Measurements from ENCODE around the gene PTPRH. TPM values are rescaled to one million over a fixed set of nuclear protein-coding genes. Genes with fewer than 3 reads are reported as not detected.

PTPRH gene
- total RNA-seq (2022; extraction: Qiagen RNA extraction; ENCODE audit: low read depth), result 3.7 to 5.2 TPM (median 4.3 TPM) in 5 replicates

GRCh38 chr19:55208880-55209692 lies at the start of gene PTPRH:
TSS of gene PTPRH (minus strand) at chr19:55209501. CDS start at chr19:55209433, 68 bp downstream.

GRCh38 chr19:55228403-55229031 lies 19.2 kb upstream of the PTPRH start, which contains the start of gene TMEM86B:
TSS of gene TMEM86B (minus strand) at chr19:55228763. CDS start at chr19:55228741, 22 bp downstream.

GRCh38 chr19:55179606-55180484 lies 29.5 kb downstream of the PTPRH start, which contains the start of gene SYT5:
TSS of gene SYT5 (minus strand) at chr19:55180289. CDS start at chr19:55179041, 1,248 bp downstream.

GRCh38 chr19:55166530-55167268 lies 42.6 kb downstream of the PTPRH start, which contains the start of gene DNAAF3:
TSS of gene DNAAF3 (minus strand) at chr19:55166613. CDS start at chr19:55166413, 200 bp downstream.

GRCh38 chr19:55157064-55157908 lies 52.0 kb downstream of the PTPRH start, which contains the start of gene TNNI3:
TSS of gene TNNI3 (minus strand) at chr19:55157732. CDS start at chr19:55157589, 143 bp downstream.

GRCh38 chr19:55149078-55150003 lies 60.0 kb downstream of the PTPRH start, which contains the start of gene TNNT1:
TSS of gene TNNT1 (minus strand) at chr19:55149206. CDS start at chr19:55147157, 2,049 bp downstream.

Other genes starting within 250 kb of the PTPRH start
- gene NLRP2, start 243.1 kb downstream of the PTPRH start, total RNA-seq (2022; extraction: Qiagen RNA extraction; ENCODE audit: low read depth), result 24.0 to 26.8 TPM (median 25.2 TPM) in 5 replicates
- 0.07 to 0.22 TPM (median 0.10 TPM) in 5 replicates for gene GP6, start 171.2 kb downstream of the PTPRH start, total RNA-seq (2022; extraction: Qiagen RNA extraction; ENCODE audit: low read depth)
- 16.7 to 22.3 TPM (median 21.3 TPM) in 5 replicates for gene RDH13, start 146.4 kb downstream of the PTPRH start, total RNA-seq (2022; extraction: Qiagen RNA extraction; ENCODE audit: low read depth)
- 4.6 to 5.7 TPM (median 5.2 TPM) in 5 replicates for gene EPS8L1, start 133.6 kb downstream of the PTPRH start, total RNA-seq (2022; extraction: Qiagen RNA extraction; ENCODE audit: low read depth)
- 58.4 to 86.7 TPM (median 84.2 TPM) in 5 replicates for gene PPP1R12C, start 91.9 kb downstream of the PTPRH start, total RNA-seq (2022; extraction: Qiagen RNA extraction; ENCODE audit: low read depth)
- gene TNNT1, start 60.3 kb downstream of the PTPRH start, total RNA-seq (2022; extraction: Qiagen RNA extraction; ENCODE audit: low read depth), result 116 to 151 TPM (median 125 TPM) in 5 replicates
- gene TNNI3, start 51.8 kb downstream of the PTPRH start, total RNA-seq (2022; extraction: Qiagen RNA extraction; ENCODE audit: low read depth), result 6.5 to 8.7 TPM (median 7.6 TPM) in 5 replicates
- 5.2 to 8.6 TPM (median 7.0 TPM) in 5 replicates for gene DNAAF3, start 42.9 kb downstream of the PTPRH start, total RNA-seq (2022; extraction: Qiagen RNA extraction; ENCODE audit: low read depth)
- gene SYT5, start 29.2 kb downstream of the PTPRH start, total RNA-seq (2022; extraction: Qiagen RNA extraction; ENCODE audit: low read depth), result 3.3 to 7.7 TPM (median 4.1 TPM) in 5 replicates
- gene TMEM86B, start 19.3 kb upstream of the PTPRH start, total RNA-seq (2022; extraction: Qiagen RNA extraction; ENCODE audit: low read depth), result 3.3 to 5.6 TPM (median 5.2 TPM) in 5 replicates
- 90.1 to 134 TPM (median 119 TPM) in 5 replicates for gene PPP6R1, start 49.5 kb upstream of the PTPRH start, total RNA-seq (2022; extraction: Qiagen RNA extraction; ENCODE audit: low read depth)
- 119 to 147 TPM (median 136 TPM) in 5 replicates for gene HSPBP1, start 70.6 kb upstream of the PTPRH start, total RNA-seq (2022; extraction: Qiagen RNA extraction; ENCODE audit: low read depth)
- gene BRSK1, start 74.5 kb upstream of the PTPRH start, total RNA-seq (2022; extraction: Qiagen RNA extraction; ENCODE audit: low read depth), result 2.8 to 5.2 TPM (median 3.7 TPM) in 5 replicates
- gene TMEM150B, start 115.8 kb upstream of the PTPRH start, total RNA-seq (2022; extraction: Qiagen RNA extraction; ENCODE audit: low read depth), result 0.13 TPM in 1 of 5 replicates, not detected in the others
- 5.2 to 10.5 TPM (median 8.2 TPM) in 5 replicates for gene KMT5C, start 130.4 kb upstream of the PTPRH start, total RNA-seq (2022; extraction: Qiagen RNA extraction; ENCODE audit: low read depth)
- 0.50 to 4.3 TPM (median 1.4 TPM) in 5 replicates for gene COX6B2, start 145.2 kb upstream of the PTPRH start, total RNA-seq (2022; extraction: Qiagen RNA extraction; ENCODE audit: low read depth)
- gene GARIN5B, start 153.8 kb upstream of the PTPRH start, total RNA-seq (2022; extraction: Qiagen RNA extraction; ENCODE audit: low read depth), result 0.06 to 0.19 TPM (median 0.14 TPM) in 4 of 5 replicates, not detected in the other
- gene IL11, start 161.0 kb upstream of the PTPRH start, total RNA-seq (2022; extraction: Qiagen RNA extraction; ENCODE audit: low read depth), result 37.5 to 64.5 TPM (median 50.0 TPM) in 5 replicates
- gene TMEM190, start 167.3 kb upstream of the PTPRH start, total RNA-seq (2022; extraction: Qiagen RNA extraction; ENCODE audit: low read depth), result 0.85 to 2.5 TPM (median 1.5 TPM) in 5 replicates
- gene TMEM238, start 174.8 kb upstream of the PTPRH start, total RNA-seq (2022; extraction: Qiagen RNA extraction; ENCODE audit: low read depth), result 3.2 to 11.8 TPM (median 11.4 TPM) in 5 replicates
- 2,587 to 3,378 TPM (median 2,939 TPM) in 5 replicates for gene RPL28, start 176.4 kb upstream of the PTPRH start, total RNA-seq (2022; extraction: Qiagen RNA extraction; ENCODE audit: low read depth)
- gene UBE2S, start 198.3 kb upstream of the PTPRH start, total RNA-seq (2022; extraction: Qiagen RNA extraction; ENCODE audit: low read depth), result 361 to 580 TPM (median 509 TPM) in 5 replicates
- gene SHISA7, start 233.8 kb upstream of the PTPRH start, total RNA-seq (2022; extraction: Qiagen RNA extraction; ENCODE audit: low read depth), result 0.02 TPM in 1 of 5 replicates, not detected in the others